Left renal cortex interstitium (tissue), 4 donors: ENCODE data around the gene DCLRE1B. TPM values are rescaled to one million over a fixed set of nuclear protein-coding genes. Genes with fewer than 3 reads are reported as not detected.

ENCODE experiments used
- DNase-seq, 4 donors: peaks; one replicate each; pipeline ENCODE4 v3.0.0-alpha.2; 2013; ENCODE audit warnings: low read depth in 4 of 4, low spot score in 2 of 4, missing footprints in 1 of 4
- polyA plus RNA-seq, 4 donors: library from polyadenylated mRNA; unstranded; fragments of 120-200 nt; gene quantifications; one replicate each; pipeline ENCODE4 v1.2.1, GENCODE V29; 2013; ENCODE audit not compliant: insufficient read length in 4 of 4

Gene DCLRE1B
- polyA plus RNA-seq, 4 donors: 10.3 to 11.6 (median 10.7) TPM

GRCh38 chr1:113918243-113918642 lies 13.1 kb downstream of the DCLRE1B start:
- no peak for DNase-seq

DNA sequence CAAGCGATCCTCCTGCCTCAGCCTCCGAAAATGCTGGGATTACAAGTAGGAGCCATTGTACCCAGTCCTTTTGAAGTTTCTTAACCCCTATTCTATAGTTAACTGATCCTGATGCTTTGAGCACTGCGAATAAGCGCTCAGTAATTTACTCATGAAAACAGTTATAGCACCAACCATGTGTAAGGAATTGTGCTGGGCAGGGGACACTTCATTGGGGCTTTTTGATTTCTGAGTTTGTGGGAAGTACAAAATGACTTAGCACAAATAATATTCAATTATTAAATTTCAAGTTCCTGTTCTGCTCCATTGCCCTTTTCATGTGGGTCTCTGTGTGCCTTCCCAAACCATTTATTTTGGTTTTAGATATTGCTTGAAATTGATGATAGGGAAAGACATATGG lies 17.8 kb downstream of the DCLRE1B start:
- no peak for DNase-seq

- no peak for DNase-seq
Observed at GRCh38 chr1:113924473-113924872, 19.3 kb downstream of the DCLRE1B start.

DNA sequence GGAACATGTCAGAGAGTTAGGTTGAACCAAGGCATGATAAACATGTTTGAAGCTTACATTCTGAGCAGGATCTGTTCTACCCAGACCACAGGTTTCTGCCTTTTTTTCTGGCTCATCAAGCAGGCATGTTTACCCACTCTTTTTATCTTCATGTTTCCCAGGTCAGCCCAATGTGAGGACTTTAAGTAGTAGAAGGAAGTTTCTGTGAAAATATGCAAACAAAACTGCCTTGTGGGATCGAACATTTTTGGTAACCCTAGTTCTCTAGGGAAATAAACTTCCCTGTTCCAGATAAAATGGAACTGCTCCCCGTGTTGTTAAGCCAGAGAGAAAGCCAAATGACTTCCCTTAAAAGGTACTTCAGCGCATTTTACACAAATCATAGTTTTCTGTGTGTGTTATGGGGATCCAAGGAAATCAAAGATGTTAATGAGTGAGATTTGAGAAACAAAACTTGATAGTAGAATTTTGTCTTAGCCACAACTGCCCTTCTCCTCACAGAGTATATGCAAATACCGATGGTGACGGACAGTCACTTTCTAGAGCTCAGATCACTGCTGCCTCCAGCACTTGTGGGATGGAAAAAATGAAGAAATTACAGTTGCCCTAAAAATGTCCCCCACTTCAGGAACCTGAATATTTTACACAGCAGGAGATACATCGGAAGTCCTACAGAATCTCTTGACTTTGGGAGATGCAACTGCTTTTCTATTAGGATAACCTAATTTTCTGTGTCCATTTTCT lies 23.2 kb downstream of the DCLRE1B start:
- peak in 1 of 4 donors; percentile 28 for DNase-seq

- peak; percentile 81 to 92 (median 88) for DNase-seq
Observed at GRCh38 chr1:113928941-113929749, 24.0 kb downstream of the DCLRE1B start, which contains the start of gene HIPK1. Gene HIPK1, plus strand, starts transcription at chr1:113929324.

DNA sequence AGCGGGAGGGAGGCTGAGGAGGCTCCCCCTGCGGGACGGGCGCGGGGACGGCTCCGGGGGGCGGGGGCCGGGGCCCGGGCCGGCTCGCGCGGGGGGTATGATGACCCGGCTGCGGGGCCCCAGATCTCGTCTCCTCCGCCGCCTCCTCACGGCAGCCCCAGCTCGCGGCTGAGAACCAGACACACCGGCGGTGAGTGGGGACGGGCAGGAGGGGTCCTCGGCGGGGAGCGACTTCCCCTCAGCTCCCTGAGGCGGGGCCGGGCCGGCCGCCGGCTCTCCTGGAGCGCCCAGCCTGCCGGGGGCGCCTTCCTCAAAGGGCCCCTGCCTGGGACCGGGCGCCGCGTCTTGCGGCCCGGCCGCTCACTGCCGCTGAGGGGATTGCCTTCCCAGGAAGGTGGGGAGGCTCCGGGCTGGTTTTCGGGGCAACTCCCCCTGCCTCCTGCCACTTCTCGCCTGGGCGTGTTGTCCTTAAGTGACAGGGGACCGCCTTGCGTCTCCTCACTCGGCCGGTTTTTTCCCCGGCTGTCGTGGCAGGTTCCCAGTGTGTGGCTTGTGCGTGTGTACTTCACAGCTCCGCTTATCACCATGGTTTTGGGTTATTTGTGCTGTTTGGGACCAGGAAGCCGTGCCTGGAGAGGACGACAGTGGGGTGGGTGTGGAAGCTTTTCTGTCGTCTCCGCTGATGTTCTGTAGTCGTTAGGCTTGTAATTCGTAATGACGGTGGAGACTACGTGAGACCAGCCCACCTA lies 24.8 kb downstream of the DCLRE1B start:
- peak in 2 of 4 donors; percentile 47 to 51 for DNase-seq

DNA sequence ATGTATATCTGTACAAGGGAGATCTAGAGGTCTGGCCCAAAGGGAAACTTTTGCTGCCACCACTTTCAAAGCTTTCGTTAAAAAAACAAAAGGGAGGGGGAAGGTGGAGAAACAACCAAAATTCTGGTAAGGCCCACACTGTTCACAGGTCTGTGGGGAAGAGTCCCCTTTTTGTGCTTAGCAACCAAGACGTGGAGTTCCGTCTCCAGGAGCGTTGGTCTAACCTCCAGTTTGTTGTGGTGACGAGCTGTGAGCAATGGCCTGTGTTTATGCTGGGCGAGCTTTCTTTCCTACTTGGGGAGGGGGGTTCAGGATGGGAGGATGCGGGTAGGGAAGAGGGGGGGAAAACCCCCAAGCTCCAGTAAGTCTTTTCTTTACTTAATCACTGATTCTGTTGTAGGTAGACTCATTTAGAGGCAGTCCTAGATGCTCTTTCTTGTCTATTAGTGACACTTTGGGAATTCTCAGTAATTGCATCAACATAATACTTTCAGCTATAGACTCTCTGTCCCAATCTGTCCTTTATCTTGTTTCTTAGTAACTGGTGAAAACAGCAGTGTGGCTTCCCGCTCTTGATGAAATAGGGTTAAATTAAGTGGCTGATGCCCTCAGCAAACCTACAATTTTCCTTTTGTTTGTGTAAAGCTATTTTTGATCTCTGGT lies 25.5 kb downstream of the DCLRE1B start:
- DNase-seq: peak in 1 of 4 donors; percentile 39

DNA sequence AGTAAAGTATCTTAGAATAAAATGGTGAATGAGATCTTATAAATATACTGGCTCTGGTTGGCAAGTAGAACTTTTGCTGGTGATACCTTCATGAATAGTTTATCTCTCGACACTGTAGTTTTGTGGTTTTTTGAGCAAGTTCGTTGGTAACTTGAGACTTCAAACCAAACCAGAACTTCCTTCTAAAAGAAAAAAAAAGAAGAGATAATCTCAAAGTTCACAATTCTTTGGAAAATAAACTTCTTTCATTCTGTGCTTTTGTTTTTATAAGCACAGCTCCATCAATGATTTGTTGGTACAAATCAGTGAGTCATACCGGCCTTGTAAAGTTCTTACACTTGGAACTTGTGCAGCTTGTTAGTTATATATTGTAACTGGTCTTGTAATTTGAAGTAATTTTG lies 26.3 kb downstream of the DCLRE1B start:
- no peak for DNase-seq

DNA sequence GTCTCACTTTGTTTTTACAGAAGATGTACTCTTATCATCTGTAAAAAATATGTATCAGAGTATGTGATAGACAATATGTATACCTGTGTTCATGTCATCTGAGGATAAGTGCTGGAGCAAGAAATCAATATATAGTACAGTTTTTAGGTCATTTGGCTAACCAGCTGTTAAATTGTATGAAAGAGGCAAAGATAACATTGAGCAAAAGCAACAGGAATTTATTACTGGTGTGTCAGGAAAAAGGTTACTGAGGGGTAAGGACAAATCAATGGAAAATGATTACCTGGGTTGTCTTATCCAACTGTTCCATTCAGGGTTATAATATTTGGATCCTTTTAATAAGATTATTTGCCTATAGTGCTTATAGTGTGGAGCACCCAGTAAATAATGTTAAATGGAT lies 28.9 kb downstream of the DCLRE1B start:
- no peak for DNase-seq

DNA sequence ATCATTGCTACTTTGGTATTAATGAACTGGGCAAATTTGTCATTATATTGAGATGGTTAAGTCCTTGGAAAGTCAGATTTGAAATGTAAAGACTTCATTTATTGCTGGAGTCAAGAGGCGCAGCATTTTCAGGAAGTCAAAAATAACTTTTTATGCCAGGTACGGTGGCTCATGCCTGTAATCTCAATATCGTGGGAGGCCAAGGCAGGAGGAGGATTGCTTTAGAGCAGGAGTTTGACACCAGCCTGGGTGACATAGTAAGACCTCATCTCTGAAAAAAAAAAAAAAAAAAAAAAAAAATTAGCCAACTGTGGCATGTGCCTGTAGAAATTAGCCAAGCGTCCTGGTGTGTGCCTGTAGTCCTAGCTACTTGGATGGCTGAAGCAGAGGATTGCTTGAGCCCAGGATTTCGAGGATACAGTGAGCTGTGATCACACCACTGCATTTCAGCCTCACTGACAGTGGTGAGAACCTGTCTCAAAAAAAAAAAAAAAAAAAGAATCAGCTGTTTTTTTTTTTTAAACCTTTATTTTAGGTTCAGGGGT lies 29.5 kb downstream of the DCLRE1B start:
- DNase-seq: no peak

GRCh38 chr1:113935176-113935575 lies 30.1 kb downstream of the DCLRE1B start:
- no peak for DNase-seq

GRCh38 chr1:113935970-113936369 lies 30.8 kb downstream of the DCLRE1B start:
- DNase-seq: no peak

- no peak for DNase-seq
Observed at GRCh38 chr1:113937146-113937545, 32.0 kb downstream of the DCLRE1B start.

- no peak for DNase-seq
Observed at GRCh38 chr1:113938192-113938591, 33.1 kb downstream of the DCLRE1B start.

GRCh38 chr1:113940365-113941244 lies 35.5 kb downstream of the DCLRE1B start:
- no peak for DNase-seq

GRCh38 chr1:113941245-113941559 lies 36.1 kb downstream of the DCLRE1B start:
- DNase-seq: no peak

- DNase-seq: no peak
Observed at GRCh38 chr1:113942527-113942926, 37.4 kb downstream of the DCLRE1B start.

DNA sequence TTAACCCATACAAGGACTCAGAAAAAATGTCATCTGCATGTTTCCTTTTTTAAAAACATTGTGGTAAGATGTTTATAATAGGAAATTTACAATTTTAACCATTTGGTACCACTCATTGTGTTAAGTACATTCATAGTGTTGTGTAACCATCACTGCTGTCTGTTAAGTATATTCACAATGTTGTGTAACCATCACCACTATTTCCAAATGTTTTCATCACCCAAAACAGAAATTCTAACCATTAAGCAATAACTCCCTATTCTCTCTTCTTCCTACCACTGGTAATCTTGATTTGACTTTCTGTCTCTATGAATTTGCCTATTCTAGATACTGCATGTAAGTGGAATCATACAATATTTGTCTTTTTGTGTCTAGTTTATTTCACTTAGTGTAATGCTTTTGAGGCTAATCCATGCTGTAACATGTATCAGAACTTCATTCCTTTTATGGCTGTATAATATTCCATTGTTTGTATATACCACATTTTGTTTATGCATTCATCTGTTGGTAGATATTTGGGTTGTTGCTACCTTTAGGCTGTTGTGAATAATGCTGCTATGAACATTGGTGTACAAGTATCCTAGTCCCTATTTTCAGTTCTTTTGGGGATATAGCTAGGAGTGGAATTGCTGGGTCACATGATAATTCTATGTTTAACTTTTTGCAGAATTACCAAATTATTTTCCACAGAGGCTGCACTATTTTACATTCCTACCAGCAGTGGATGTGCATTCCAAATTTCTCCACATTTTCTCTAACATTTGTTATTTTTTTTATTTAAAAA lies 38.1 kb downstream of the DCLRE1B start:
- DNase-seq: no peak

DNA sequence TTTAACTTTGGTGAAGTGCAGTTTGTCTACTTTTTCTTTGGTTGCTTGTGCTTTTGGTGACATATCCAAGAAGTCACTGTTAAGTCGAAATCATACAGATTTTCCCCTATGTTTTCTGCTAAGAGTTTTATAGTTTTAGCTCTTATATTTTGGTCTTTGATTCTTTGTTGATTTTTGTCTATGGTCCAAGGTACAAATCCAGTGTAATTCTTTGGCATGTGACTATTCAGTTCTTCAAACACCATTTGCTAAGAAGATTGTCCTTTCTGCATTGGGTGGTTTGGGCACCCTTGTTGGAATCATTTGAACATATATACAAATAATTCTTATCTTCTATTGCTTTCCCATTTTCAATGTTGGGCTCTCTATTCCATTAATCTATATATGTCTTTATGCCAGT lies 40.2 kb downstream of the DCLRE1B start:
- DNase-seq: no peak
